ENCODE measurements around the gene TST. TPM values are rescaled to one million over a fixed set of nuclear protein-coding genes. Genes with fewer than 3 reads are reported as not detected.

TST gene
- total and polyA plus RNA-seq, 9 of the 15 experiments (the other 6 are each of a cell fraction or from before 2014, with no cell fraction given), result 1.4 to 26.9 (median 12.4) TPM

- ATAC-seq, result peak; percentile 81
- BruUV-seq (replicated peaks), result no TSS peak
- DNase-seq (ENCODE audit: extremely low read depth in 1 of 4, low spot score in 3 of 4), result no peak
- in situ Hi-C loops (cut with MboI) (no loop called here), intact Hi-C loops (cut with micrococcal nuclease) (no loop called here)
- Histone ChIP-seq H2AFZ (ENCODE audit: low read depth, low read length) (peak overlapping the region; percentile 72), H3K79me2 (ENCODE audit: control insufficient read depth, insufficient read depth, low read length) (no peaks in the 10 kb centered on the region), H3K9ac (ENCODE audit: insufficient read depth in 1 of 2, low read depth in 2 of 2, low read length in 2 of 2) (no peak overlapping the region), H3K4me3 (no peak overlapping the region), H3K27me3 (ENCODE audit: control insufficient read depth in 2 of 2, insufficient read depth in 2 of 2, low read length in 2 of 2) (no peaks in the 10 kb centered on the region; a peak in 1 of 5 replicates), H3K4me2 (ENCODE audit: insufficient read depth, low read length) (no peak overlapping the region), H3K9me1 (ENCODE audit: control insufficient read depth, insufficient read depth, low read length) (no peaks in the 10 kb centered on the region), H3K27ac (ENCODE audit: extremely low read depth, low read depth, low read length) (no peak overlapping the region), H3K36me3 (ENCODE audit: control insufficient read depth, insufficient read depth, low read length) (no peaks in the 10 kb centered on the region), H3K4me1 (replicated peaks in 1 of 2; ENCODE audit: control insufficient read depth in 2 of 2, insufficient read depth in 2 of 2, low read length in 2 of 2) (peaks cover 2 to 8% of the 10 kb centered on the region in 2 experiments; a peak in 3 of 5 replicates), H4K20me1 (replicated peaks; ENCODE audit: control insufficient read depth, insufficient read depth, low read length) (no peaks in the 10 kb centered on the region), H3K9me3 (replicated peaks; ENCODE audit: control insufficient read depth, insufficient read depth, low read depth, low read length) (no peaks in the 10 kb centered on the region)
- ChIA-PET CTCF (ENCODE audit: low intra/inter-chr PET ratio) (interaction anchor here (1.1 kb wide), 1 partner anchor 18 kb away, joined by 4 read pairs; no protein-coding TSS in a partner anchor), POLR2A (interaction anchor here (0.8 to 1.3 kb wide), 4 partner anchors 11 to 17 kb away, joined by 3 read pairs; no protein-coding TSS in a partner anchor)
- WGBS (ENCODE audit: insufficient coverage, low coverage, missing lambda C conversion rate), result 34% methylated on average over 7 of the region's 9 CpGs
- FAIRE-seq, result no peak
- TF ChIP-seq, protein P1, sequence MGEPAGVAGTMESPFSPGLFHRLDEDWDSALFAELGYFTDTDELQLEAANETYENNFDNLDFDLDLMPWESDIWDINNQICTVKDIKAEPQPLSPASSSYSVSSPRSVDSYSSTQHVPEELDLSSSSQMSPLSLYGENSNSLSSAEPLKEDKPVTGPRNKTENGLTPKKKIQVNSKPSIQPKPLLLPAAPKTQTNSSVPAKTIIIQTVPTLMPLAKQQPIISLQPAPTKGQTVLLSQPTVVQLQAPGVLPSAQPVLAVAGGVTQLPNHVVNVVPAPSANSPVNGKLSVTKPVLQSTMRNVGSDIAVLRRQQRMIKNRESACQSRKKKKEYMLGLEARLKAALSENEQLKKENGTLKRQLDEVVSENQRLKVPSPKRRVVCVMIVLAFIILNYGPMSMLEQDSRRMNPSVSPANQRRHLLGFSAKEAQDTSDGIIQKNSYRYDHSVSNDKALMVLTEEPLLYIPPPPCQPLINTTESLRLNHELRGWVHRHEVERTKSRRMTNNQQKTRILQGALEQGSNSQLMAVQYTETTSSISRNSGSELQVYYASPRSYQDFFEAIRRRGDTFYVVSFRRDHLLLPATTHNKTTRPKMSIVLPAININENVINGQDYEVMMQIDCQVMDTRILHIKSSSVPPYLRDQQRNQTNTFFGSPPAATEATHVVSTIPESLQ (CRISPR knock-in tag; IDR thresholded peaks at IDR 0.05), result no peak
- TF ChIP-seq SAFB2 (IDR thresholded peaks at IDR 0.05; ENCODE audit: borderline replicate concordance, low read depth, low read length, severe bottlenecking) (no peak), DPF2 (IDR thresholded peaks at IDR 0.05) (0 out of 2 replicates have a peak, but pooled peaks have one; percentile 19), KAT7 (CRISPR knock-in tag; IDR thresholded peaks at IDR 0.05; ENCODE audit: borderline replicate concordance) (no peak), STAT5A (IDR thresholded peaks at IDR 0.05; ENCODE audit: borderline replicate concordance, low read length) (no peak), NCOA6 (IDR thresholded peaks at IDR 0.05) (no peak), MTA3 (IDR thresholded peaks at IDR 0.05; ENCODE audit: borderline replicate concordance) (no peak), ZNF75A (CRISPR knock-in tag; IDR thresholded peaks at IDR 0.05) (no peak), MEIS2 (IDR thresholded peaks at IDR 0.05; ENCODE audit: partially characterized antibody) (peak; percentile 36), ZC3H11A (IDR thresholded peaks at IDR 0.05; ENCODE audit: low read depth, low read length) (no peak), MAFF (IDR thresholded peaks at IDR 0.05; ENCODE audit: low read length) (no peak), ZBTB17 (CRISPR knock-in tag; IDR thresholded peaks at IDR 0.05) (no peak), NR0B1 (IDR thresholded peaks at IDR 0.05; ENCODE audit: partially characterized antibody) (no peak), COPS2 (conservative IDR thresholded peaks at IDR 0.05) (no peak)
- TF ChIP-seq, protein P2, sequence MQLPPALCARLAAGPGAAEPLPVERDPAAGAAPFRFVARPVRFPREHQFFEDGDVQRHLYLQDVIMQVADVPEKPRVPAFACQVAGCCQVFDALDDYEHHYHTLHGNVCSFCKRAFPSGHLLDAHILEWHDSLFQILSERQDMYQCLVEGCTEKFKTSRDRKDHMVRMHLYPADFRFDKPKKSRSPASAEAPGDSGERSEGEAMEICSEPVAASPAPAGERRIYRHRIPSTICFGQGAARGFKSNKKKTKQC (CRISPR knock-in tag; IDR thresholded peaks at IDR 0.05), result no peak
- TF ChIP-seq, protein P3, sequence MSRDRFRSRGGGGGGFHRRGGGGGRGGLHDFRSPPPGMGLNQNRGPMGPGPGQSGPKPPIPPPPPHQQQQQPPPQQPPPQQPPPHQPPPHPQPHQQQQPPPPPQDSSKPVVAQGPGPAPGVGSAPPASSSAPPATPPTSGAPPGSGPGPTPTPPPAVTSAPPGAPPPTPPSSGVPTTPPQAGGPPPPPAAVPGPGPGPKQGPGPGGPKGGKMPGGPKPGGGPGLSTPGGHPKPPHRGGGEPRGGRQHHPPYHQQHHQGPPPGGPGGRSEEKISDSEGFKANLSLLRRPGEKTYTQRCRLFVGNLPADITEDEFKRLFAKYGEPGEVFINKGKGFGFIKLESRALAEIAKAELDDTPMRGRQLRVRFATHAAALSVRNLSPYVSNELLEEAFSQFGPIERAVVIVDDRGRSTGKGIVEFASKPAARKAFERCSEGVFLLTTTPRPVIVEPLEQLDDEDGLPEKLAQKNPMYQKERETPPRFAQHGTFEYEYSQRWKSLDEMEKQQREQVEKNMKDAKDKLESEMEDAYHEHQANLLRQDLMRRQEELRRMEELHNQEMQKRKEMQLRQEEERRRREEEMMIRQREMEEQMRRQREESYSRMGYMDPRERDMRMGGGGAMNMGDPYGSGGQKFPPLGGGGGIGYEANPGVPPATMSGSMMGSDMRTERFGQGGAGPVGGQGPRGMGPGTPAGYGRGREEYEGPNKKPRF (IDR thresholded peaks at IDR 0.05; ENCODE audit: low read depth, low read length), result no peak
Measured at GRCh38 chr22:36998620-36999351, 20.5 kb downstream of the TST start.

Measured in K562 (cell line).